NCI-H187 treated with DMSO at 0.1 percent for 48 hours (cell line): ENCODE measurements around the gene TAPBP.
"Not testable (repeated sequence)": the region's sequence is repeated elsewhere in the genome, so short reads cannot be mapped to it uniquely, and the experiment has no call there.

ENCODE experiments used
- DNase-seq: peaks from one replicate; lab custom pipeline; 2025; lab: John Stamatoyannopoulos, UW

The TAPBP gene

DNA sequence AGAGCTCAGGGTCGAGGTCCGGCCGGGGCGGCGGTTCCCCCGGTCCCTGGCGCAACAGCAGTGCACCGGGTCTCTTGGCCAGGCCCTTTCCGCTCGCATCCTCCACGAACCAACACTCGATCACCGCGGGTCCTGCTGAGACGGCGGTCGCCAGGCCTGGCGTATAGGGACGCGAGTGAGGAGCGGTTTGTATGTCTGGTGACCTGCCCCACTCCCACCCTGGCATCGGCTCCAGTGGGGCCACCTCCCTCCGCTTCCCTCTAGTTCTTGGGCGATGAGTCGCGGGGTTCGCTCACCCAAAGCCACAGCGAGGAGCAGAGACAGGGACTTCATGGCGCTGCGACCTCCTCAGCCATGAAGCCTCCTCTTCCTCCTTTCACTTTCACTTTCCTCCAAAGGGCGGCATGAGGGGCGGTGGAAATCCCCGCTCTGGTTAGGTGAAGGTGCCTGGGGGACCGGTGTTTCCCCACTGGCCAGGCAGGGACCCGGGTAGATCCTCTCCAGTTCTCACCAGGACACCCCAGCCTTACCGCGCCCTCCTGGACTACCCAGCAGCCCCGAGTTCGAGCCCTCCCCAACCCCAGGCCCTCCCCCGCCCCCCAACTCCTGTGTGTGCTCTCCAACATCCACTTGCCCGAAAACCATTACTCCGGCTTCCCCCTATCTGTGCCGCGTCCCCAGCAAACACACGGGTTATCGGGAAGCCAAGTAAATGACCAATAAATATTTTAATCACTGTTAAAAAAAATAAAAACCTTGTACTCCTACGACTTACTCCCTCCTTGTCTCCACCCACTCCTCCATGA, at the start of gene TAPBP:
Gene TAPBP (minus strand): TSS at position 370 of the 806 bp plus-strand sequence. CDS start 37 bp downstream, at position 333.
- no peak for DNase-seq

DNA sequence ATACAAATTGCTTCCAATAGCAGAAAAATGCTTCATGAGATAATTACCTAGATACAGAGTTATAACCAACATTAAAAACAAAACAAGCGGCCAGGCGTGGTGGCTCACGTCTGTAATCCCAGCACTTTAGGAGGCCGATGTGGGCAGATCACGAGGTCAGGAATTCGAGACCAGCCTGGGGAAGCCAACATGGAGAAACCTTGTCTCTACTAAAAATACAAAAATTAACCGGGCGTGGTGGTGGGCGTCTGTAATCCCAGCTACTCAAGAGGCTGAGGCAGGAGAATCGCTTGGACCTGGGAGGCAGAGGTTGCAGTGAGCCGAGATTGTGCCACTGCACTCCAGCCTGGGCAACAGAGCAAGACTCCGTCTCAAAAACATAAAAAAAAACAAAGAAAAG, 49.6 kb upstream of the TAPBP start:
- DNase-seq: not testable (repeated sequence)

DNA sequence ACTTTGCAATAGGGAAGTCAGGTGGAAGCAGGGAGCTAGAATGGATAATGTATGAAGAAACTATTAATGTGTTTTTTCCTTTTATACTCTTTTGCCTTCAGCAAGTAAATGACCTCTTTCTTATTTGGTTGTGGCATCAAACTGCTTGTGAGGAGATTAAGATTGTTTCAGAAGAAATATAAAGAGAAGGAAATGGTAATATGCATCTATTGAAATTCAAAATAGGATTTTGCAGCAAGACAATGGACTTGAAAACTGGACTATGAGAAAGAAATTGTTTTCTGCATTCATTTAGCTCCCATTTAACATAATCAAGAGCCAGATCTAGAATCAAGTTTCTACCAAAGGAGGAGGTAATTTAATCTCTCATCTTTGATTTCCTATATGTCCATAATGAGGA, 45.5 kb upstream of the TAPBP start:
- DNase-seq: no peak

DNA sequence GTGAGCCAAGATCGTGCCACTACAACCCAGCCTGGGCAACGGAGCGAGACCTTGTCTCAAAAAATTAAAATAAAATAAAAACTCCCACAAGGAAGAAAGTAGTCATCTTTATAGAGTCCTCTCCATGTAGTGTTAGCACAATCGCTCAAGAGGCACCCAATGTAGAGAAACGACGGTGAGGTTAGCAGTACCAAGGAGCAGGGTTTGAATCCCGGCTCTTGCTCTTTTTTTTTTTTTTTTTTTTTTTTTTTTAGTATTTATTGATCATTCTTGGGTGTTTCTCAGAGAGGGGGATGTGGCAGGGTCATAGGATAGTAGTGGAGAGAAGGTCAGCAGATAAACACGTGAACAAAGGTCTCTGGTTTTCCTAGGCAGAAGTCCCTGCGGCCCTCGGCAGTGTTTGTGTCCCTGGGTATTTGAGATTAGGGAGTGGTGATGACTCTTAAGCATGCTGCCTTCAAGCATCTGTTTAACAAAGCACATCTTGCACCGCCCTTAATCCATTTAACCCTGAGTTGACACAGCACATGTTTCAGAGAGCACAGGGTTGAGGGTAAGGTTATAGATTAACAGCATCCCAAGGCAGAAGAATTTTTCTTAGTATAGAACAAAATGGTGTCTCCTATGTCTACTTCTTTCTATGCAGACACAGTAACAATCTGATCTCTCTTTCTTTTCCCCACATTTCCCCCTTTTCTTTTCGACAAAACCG, 43.4 kb upstream of the TAPBP start:
- DNase-seq: not testable (repeated sequence)

DNA sequence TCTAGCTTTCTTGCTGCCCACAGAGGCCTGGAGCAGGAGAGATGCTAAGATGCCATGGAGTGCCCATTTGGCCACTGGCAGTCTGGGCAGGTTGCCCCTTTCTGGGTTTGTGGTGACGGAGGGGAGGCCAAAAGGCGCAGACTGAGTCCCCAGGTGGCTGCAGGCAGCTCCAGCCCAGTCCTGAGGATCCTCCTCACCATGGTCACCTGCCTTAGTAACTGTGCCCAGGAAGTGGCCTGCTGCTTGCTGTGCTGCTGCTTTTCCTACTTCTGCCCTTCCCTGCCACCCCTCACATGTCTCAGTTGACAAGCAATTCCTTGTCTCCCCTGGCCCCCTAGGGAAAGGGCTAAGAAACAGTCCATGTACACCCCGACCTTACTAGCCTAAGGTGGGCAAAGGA, 42.4 kb upstream of the TAPBP start:
- no peak for DNase-seq

DNA sequence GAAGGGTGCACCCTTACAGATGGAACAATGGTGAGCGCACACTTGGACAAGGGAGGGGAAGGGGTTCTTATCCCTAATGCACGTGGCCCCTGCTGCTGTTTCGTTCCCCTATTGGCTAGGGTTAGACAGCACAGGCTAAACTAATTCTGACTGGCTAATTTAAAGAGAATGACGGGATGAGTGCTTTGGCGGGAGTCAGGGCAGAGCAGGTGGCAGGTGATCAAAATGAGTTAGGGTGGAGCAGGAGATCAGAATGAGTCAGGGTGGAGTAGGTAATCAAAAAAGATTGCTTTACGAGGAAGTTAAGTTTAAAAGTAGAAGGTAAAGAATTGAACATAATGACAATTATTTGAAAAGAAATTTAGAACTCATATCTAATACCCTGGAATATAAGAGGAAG, 42.0 kb upstream of the TAPBP start:
- not testable (repeated sequence) for DNase-seq

DNA sequence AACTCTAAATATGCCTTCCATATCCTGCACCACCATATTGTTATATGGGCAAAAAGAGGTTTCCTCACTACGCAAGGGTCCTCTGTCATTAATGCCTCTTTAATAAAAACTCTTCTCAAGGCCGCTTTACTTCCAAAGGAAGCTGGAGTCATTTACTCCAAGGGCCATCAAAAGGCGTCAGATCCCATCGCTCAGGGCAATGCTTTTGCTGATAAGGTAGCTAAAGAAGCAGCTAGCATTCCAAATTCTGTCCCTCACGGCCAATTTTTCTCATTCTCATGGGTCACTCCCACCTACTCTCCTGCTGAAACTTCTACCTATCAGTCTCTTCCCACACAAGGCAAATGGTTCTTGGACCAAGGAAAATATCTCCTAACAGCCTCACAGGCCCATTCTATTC, 33.9 kb upstream of the TAPBP start:
- no peak for DNase-seq

DNA sequence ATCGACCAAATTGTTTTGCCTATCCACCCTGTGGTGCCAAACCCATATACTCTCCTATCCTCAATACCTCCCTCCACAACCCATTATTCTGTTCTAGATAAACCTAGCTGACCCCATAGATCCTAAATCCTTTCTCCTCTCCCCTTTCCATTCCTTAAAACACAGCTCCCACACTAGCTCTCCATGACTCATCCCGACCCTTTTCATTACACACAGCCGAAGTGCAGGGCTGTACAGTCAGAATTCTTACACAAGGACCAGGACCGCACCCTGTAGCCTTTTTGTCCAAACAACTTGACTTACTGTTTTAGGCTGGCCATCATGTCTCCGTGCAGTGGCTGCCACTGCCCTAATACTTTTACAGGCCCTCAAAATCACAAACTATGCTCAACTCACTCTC, 33.1 kb upstream of the TAPBP start:
- not testable (repeated sequence) for DNase-seq

DNA sequence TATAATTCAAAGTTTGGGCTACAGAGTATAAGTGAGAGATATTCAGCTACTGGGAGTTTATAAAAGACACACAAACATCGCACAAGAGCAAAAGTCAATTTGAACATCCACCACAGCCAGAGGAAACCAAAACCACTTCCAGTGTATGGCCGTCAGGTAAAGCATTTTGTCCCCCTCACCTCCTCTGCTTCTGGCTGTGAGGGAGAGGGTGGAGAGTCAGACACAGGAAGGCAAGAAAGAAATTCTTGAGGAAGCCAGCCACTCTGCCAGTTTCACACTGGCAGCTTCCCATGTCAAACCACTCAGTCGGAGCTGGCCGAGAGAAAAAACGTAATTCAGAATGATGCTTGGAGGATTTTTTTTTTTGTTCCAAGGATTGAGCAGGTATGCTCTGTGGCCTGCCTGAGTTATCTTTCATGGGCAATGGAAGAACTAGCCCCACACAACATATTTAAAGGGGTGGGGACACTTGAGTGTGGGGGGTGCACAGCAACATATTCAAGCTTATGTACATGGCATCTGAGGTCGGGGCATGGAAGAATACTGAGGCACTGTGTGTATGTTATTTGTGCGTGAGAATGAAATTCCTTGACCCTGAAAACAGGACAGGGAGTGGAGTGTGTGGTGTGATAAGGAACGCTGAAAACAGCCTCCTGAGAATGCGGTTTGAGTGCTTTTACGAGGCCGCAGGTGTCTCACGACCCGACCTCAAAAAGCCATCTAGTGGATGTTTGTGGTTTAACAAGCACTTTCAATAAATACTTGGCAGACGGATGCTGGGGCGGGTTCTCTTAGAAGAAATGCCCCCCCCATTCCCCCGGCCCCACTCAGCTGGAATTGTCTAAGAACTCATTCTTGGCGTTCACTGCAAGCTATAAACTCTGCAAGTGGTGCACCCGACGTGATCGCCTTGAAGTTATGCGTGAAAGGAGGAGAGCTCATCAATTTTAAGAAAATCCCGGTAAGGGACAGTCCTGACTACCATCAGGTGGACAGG, 31.1 kb upstream of the TAPBP start:
- peak; percentile 22 for DNase-seq

DNA sequence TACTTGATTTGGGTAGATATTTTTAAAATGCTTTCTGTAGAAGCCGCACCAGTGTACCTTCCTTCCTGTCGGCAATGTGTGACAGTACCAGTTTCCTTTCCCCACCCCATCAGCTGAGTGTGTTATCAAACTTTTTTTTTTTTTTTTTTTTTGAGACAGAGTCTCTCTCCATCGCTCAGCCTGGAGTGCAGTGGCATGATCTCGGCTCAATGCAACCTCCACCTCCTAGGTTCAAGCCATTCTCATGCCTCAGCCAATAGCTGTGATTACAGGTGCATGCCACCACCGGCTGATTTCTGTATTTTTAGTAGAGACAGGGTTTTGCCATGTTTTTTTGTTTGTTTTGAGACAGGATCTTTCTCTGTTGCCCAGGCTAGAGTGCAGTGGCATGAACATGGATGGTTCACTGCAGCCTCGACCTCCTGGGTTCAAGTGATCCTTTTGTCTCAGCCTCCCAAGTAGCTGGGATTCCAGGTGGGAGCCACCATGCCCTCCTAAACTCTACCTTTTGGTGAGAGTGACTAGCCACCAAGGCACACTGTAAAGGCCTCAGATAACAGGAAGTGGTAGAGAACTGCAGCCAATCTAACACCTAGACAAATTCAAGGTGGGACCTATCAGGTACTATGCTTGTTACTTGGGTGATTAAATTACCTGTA, 30.2 kb upstream of the TAPBP start:
- no peak for DNase-seq

DNA sequence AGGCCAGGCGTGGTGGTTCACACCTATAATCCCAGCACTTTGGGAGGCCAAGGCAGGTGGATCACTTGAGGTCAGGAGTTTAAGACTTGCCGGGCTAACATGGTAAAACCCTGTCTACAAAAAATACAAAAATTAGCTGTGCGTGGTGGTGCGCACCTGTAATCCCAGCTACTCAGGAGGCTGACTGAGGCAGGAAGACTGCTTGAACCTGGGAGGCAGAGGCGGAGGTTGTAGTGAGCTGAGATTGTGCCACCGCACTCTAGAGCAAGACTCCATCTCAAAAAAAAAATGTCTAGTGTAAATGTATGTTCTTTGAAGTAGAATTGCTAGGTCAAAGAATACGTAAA, 29.7 kb upstream of the TAPBP start:
- DNase-seq: not testable (repeated sequence)

DNA sequence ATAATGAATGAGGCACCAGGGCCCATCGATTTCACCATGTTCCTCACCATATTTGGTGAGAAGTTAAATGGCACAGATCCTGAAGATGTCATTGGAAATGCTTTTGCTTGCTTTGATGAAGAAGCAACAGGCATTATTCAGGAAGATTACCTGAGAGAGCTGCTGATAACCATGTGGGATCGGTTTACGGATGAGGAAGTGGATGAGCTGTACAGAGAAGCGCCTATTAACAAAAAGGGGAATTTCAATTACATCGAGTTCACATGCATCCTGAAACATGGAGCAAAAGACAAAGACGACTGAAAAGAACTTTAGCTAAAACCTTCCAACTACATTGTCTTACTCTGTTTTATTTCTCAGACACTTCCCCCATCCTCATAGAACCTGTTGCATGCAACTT, 25.3 kb upstream of the TAPBP start:
- DNase-seq: no peak

DNA sequence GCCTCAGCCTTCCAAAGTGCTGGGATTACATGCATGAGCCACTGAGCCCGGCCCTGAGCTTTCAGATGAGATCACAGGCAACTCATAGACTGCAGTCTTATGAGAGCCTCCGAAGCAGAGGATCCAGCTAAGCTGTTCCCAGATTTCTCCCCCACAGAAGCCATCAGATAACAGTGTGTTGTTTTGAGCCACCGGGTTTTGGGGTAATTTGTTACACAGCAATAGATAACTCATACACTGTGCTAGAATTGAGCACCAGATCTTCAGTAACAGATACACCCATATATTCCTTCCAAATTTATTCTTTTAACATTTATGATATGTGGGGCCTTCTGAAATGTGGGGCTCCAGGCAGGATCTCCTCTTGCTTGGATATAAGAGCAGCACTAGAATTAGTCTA, 22.6 kb upstream of the TAPBP start:
- DNase-seq: no peak

DNA sequence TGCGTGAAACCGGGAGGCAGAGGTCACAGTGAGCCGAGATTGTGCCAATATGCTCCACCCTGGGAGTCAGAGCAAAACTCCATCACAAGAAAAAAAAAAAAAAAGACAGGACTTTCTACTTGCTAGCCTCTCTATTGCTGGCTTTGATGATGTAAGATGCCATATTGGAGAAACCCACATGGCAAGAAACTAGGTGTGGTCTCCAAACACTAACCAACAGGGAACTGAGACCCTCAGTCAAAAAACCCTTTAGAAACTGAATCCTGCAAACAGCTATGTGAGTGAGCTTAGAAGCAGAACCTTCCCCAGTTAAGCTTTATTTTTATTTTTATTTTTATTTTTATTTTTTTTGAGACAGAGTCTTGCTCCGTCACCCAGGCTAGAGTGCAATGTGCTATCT, 22.0 kb upstream of the TAPBP start:
- DNase-seq: no peak

DNA sequence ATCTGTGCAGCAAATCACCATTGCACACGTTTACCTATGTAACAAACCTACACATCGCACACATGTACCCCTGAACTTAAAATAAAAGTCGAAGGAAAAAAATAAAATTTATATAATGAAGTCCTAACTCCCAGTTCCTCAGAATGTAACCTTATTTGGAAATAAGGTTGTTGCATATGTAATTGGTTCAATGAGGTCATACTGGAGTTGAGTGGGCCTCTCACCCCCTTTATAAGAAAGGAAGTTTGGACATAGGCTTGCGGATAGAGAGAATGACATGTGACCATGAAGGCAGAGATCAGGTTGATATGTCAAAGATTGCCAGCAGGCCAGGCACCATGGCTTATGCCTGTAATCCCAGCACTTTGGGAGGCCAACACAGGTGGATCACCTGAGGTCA, 19.8 kb upstream of the TAPBP start:
- no peak for DNase-seq

DNA sequence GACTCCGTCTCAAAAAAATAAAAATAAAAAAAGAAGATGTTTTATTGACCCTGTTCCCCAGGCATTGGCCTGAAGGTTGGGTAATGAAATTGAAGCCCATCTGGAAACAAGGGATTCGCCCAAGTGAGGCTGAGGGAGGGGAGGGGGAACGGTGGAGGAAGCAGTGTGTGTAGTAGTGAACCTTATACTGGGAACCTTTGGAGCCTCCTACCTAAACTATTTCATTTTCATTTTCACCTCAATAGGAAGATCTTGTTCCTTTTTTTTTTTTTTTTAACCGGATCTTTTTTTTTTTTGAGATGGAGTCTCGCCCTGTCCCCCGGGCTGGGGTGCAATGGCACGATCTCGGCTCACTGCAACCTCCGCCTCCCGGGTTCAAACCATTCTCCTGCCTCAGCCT, 16.9 kb upstream of the TAPBP start:
- DNase-seq: no peak

DNA sequence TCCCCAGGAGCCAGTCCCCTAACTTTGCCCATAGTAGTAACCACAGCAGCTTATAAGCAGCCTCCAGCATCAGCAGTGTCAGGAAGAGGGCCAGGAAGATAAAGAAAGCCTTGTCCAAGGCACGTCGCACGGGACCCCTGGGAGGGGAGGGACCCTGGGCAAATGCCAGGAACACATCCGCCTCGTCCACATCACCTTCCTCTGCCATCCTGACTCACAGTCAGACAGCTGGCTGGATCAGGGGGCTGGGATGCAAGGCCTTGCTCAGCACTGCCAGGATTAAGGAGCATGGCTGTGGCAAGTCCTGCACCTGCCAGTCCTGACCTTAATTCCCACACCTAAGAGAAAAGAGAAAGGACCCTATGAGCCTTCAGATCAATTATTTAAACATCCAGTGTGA, 15.2 kb upstream of the TAPBP start:
- DNase-seq: no peak

DNA sequence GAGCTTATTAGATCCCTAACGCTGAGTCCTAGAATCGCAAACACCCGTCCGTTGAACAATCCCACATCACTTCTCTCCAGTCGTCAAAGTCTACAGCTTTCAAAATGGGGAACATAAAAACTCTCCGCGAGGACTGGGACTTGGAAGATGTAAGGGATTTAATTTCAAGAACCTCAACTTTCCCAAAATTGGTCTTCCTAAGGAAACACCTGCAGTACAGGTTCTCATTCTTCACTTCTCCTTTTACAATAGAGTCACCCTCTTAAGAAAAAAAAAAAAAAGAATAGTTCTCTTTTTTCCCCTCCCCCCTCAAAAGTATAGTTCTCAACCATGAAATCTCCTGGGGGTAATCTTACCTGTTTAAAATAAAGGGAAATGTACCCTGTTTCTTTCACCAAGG, 10.2 kb upstream of the TAPBP start:
- no peak for DNase-seq

DNA sequence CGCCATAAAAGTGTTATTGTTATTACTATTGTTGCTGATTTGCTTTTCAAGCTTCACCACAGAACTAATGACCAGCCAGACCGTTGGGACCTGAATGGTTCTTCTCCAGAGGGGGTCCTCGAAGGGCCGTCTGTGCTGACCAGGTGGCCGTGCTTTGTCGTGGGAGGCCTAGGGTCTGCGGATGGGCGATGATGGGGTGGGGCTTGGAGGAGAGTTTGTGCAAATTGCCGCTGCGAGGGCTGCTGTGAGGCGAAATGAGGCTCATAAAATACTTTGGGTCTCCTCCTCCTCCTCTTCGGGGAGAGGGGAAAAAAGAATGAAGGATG, 9.7 kb upstream of the TAPBP start:
- no peak for DNase-seq

DNA sequence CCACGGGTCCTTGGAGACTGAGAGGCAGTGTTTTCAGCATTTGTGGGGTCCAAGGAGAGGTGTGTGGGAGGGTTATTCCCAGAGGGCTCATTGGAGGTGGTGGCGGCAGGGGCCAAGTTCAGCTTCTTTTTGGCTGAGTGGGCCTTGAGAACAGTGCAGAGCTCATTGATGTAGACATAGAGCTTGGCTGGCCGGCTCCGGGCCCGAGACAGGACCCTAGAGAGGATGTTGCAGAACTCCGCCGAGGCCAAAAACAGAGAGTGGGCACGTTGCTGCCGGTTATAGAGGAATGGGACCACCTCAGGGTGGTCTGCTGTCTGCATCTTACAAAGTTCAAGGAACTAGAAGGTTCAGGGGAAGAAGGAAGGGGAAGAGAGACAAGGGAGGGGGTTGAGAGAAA, 7.3 kb upstream of the TAPBP start:
- DNase-seq: no peak

DNA sequence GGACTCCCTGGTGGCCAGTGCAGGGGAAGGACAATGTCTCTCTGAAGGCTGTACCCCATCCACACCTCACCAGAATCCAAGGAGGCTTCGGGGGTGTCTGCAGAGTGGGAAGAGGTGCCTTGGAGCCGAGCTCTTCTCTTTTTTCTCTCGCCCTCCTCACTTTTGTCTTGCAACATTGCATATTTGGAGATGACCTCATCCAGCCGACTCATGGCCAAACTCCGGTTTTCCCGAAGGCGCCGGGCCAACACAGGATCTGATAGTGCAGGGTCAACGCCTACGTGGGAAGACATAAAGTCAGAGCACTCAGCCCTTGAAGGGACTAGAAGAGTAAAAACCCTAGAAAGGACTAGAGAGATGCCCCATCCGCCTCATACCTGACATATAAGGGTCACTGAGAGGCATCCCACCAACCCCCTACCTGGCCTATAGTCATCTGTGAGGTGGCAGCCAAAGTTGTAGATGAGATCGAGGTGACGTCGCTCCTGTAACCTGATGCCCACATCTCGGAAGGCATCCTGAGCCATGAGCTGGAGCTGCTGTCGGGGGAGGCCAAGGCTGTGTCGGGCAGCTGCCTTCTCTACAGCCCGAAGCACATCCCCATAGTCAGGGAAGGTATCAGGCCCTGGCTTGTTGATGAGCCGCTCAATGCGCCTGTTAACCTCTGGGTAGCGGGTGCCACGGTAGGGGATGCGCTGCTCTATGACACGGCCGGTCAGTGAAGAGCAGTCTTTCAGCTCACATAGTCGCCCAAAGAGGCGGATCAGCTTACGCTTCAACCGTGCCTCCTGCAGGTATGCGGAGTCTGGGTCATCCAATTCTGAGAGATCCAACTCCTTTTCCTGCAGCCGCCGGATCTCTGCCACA, 6.7 kb upstream of the TAPBP start:
- no peak for DNase-seq
